GM18909 (cell line): ENCODE results near the gene KRTAP10-6.
"Not testable (repeated sequence)": the region's sequence is repeated elsewhere in the genome, so short reads cannot be mapped to it uniquely, and the experiment has no call there.

Source experiments
- ATAC-seq: cut with Tn5 transposase; IDR thresholded peaks from one replicate; pipeline ENCODE4 v1.9.1; 2021; ENCODE audit warnings: mild to moderate bottlenecking; ENCODE audit not compliant: unreplicated experiment, poor library complexity

Gene KRTAP10-6

GRCh38 chr21:44566403-44566802, 25.9 kb downstream of the KRTAP10-6 start:
- no peak for ATAC-seq

DNA sequence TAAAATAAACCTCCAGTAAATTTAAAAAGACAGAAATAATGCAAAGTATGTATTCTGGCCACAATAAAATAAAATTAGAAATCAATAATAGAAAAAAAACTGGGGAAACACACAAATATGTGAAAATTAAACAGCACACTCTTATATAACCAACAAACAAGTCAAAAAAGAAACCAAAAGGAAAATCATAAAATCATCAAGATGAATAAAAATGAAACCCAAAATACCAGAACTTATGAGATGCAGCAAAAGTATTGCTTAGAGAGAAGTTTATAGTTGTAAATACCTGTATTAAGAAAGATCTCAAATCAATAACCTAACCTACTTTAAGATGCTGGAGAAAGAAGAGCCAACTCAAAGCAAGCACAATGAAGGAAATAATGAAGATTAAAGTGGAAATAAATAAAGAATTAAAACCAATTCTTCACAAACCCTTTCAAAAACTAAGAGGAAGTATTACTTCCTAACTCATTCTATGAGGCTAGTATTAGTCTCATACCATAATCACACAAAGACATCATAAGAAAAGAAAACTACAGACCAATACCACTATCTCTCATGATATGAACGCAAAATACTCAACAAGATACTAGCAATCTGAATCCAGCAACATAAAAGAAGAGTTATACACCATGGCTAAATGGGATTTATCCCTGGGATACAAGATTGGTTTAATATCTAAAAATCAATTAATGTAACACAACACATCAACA, 27.3 kb downstream of the KRTAP10-6 start:
- ATAC-seq = no peak

DNA sequence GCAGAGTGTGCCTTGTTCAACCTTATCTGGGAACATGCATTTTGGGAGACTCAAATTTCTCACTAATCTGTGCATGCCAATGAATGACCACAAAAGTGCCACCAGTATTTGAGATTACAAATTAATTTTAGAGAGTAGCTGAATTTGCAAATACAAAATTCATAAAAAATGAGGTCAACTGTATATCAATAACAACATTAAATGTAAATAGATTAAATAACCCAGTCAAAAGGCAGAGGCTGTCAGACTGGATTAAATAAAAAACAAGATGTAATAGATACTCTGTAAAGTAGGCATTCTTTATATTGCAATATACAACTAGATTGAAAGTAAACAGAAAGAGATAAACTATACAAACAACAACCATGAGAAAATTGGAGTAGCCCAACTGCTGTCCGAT, 28.2 kb downstream of the KRTAP10-6 start:
- ATAC-seq = no peak

GRCh38 chr21:44558695-44559094, 33.6 kb downstream of the KRTAP10-6 start, which contains the start of gene KRTAP10-3:
Gene KRTAP10-3, minus strand, starts transcription at chr21:44558795. Its CDS starts 80 bp downstream, at chr21:44558715.
- ATAC-seq = no peak

GRCh38 chr21:44558329-44558675, 34.0 kb downstream of the KRTAP10-6 start:
- ATAC-seq = not testable (repeated sequence)

DNA sequence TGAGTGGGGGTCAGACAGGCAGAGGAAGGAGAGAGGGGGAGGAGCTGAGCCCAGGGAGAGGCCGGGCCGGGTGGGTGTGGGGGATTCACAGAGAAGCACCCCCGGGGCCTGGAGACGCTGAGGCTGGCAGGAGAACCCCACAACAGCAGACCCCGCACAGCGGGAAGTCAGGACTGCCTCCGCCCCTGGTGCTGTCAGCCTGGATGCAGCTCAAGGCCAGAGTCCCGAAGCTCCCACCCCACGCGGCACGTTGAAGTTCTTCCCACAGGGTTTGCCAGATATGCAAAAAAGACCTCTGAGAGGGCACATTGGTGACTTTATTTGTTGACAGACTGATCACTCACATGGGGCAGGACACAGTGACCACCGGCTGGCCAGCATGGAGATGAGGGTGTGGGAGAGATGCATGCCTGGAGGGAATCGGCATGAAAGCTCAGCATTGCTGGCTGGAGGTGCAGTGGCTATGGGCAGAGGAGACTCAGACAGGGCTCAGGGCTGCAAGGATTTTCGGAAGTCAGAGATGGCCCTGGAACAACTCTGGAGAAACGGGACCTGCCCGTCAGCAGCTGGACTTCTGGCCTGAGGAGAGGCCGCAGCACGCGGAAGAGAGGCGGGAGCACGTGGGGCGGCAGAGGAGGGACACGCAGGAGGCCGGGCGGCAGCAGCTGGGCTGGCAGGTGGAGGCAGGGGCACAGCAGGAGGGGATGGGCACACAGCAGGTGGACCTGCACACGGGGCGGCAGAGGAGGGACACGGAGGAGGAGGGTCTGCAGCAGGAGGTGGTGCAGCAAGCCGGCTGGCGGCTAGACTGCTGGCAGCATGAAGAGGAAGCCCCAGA, 34.6 kb downstream of the KRTAP10-6 start:
- no peak for ATAC-seq

DNA sequence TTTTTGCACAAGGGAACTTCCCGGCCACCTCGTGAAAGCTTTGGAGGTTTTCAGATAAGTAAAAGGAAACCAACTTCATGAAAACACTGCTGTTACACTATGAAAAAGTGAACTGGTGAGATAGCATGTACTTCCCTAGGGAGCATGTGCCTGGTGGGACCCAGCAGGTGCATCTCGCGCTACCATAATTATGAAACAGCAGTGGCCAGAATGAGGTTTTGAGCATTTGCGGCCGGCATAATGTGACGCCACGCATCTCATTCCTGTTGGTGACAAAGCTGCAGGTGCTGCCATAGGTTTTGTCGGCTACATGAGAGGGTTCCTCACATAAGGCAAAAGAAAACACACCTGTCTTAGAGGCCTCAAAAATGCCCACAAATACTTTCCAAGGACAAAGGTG, 35.4 kb downstream of the KRTAP10-6 start:
- no peak for ATAC-seq

DNA sequence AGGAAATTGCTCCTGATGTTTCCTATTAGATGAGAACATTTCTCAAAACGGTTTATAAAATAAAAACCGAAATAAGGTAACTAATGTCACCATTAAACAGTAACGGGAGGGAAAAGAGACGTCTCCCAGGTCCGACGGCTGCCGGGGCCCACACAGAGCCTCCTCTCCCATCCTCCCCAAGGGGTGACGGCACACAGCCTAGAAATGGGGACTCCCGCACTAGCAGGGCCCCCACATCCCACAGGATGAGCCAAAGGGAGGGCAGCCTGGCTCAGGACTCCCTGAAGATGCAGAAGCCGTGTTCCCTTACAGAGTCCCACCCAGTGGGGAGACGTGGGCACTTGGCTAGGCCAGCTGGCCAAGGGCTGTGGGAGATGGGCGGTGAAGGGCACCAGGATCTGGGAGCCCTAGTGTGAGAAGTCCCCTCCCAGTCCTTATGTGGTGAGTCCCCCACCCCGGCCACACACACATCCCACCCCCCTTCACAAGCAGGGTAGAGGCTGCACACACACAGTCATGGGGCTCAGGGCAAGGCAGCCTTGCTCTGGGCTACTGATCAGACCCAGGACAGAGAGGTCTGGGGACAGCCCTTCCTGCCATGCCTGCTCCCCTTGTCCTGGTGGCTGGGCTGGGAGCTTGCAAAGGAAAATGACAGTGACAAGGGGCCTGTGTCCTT, 37.0 kb downstream of the KRTAP10-6 start:
- no peak for ATAC-seq

GRCh38 chr21:44552681-44553080, 39.6 kb downstream of the KRTAP10-6 start:
- ATAC-seq = no peak

- no peak for ATAC-seq
Observed at GRCh38 chr21:44552136-44552535, 40.2 kb downstream of the KRTAP10-6 start.

DNA sequence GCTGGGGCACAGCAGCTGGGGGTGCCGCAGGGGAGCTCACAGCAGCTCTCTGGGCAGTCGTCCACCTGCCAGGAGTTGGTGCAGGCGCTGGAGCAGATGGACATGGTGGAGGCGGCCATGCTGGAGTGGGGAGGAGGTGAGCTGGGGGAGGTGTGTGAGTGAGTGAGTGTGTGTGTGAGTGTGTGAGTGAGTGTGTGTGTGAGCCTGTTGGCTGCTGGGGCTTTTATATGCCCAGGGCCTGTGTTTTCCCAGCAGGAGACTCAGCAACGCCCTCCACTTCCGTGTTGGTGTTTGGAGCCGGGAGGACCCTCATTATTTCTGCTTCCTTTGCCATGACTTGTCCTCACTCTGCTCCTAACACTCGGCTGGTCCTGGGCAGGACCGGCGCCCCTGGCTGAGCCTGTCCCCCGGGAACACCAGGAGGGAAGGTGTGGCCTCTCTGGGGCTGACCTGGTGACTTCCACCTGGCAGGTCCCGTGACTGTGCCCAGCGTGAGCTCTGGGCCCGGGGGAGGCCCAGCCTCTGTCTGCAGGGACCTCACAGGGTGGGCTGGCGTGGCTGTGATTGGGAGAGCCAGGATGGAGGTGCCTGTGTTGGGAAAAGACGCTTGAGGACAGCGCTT, 40.9 kb downstream of the KRTAP10-6 start, which contains the start of gene KRTAP10-2:
TSS of gene KRTAP10-2 (minus strand) at position 166 of the 622 bp plus-strand sequence. CDS start at position 119, 47 bp downstream.
- no peak for ATAC-seq

- ATAC-seq = no peak
Observed at GRCh38 chr21:44550807-44551206, 41.5 kb downstream of the KRTAP10-6 start.

DNA sequence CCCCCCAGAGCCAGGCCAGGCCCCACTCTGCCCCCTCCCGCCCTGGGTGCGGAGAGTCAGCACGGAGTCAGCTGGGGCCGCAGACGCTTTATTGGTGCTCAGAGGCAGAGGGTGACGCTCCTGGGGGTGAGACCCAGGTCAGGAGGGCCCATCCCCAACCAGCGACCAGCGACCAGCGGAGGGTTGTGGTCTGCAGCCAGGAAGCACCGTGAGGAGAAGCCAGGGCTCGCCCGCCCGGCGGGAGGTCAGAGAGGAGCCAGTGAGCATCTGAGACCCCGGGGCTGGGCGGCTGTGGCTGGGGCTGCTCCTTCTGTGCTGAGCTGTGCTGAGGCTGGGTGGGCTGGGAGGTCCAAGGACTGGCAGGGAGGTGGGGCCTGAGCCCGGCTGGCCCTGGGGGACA, 42.0 kb downstream of the KRTAP10-6 start:
- ATAC-seq = not testable (repeated sequence)

GRCh38 chr21:44549525-44550211, 42.6 kb downstream of the KRTAP10-6 start:
- no peak for ATAC-seq

DNA sequence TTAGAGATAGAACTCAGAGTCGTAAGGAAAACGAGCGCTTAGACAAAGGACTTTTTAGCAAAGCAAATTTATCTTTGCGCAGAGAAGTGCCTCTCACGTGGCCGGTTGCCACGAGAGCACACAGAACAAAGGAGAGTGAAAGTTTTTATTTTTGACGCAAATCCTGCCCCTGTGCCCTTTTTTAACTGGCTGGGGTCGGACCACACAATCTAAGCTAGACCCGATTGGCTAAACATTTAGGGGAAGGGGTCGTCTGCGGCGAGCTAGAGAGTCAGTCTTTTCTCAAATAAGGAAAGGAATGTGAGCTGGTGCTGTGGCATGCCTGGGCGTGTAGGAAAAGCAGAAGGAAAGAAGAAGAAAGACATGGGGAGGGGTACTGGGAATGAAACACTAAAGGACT, 43.4 kb downstream of the KRTAP10-6 start:
- no peak for ATAC-seq

- no peak for ATAC-seq
Observed at GRCh38 chr21:44548381-44548780, 43.9 kb downstream of the KRTAP10-6 start.

DNA sequence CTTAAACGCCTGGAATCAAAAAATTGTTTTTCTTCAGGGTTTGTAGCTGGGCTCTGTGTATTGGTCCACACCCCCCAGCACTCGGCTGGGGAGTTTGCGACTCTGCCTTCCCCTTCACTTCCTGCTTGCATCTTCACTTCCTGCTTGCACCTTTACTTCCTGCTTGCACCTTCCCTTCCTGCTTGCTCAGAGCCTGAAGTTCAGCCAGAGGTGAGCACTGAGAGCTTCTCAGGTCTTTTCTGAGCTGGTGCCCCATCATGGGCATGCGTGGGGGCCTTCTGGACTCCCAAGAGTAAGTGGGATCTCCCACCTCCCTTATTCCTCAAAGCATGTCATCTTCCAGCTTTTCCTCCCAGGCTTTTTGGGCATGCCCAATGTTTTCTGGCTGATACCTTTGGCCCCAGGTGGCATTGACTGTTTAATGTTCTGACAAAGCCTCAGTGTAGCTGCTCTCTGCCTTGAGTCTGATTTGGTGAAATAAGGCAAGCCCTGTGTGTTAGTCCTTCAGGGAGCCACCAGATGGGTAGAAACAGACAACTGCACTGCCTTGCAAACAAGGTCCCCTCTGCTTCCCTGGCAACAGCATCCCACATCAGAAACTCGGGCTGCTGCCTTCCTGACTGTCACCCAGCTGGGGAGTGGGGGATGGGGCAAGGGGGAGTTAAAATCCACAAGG, 44.5 kb downstream of the KRTAP10-6 start:
- no peak for ATAC-seq

- ATAC-seq = no peak
Observed at GRCh38 chr21:44544566-44544965, 47.7 kb downstream of the KRTAP10-6 start.

DNA sequence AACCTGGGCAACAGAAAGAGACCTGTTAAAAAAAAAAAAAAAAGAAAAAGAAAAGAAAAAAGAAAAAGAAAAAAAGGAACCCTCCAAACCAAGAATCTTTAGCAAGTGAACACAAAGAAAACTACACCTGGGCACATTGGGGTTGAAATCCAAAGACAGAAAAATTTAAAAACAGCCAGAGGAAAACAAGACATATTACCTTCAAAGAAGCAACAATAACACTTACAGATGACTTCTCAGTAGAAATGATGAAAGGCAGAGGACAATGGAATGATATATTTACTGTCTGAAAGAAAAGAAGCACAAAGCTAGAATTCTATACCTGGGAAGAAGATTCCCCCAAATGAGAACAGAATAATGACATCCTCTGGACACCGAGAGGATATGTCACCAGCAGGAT, 49.6 kb downstream of the KRTAP10-6 start:
- no peak for ATAC-seq
